Measurements from ENCODE around the gene MCC.

MCC gene

DNA sequence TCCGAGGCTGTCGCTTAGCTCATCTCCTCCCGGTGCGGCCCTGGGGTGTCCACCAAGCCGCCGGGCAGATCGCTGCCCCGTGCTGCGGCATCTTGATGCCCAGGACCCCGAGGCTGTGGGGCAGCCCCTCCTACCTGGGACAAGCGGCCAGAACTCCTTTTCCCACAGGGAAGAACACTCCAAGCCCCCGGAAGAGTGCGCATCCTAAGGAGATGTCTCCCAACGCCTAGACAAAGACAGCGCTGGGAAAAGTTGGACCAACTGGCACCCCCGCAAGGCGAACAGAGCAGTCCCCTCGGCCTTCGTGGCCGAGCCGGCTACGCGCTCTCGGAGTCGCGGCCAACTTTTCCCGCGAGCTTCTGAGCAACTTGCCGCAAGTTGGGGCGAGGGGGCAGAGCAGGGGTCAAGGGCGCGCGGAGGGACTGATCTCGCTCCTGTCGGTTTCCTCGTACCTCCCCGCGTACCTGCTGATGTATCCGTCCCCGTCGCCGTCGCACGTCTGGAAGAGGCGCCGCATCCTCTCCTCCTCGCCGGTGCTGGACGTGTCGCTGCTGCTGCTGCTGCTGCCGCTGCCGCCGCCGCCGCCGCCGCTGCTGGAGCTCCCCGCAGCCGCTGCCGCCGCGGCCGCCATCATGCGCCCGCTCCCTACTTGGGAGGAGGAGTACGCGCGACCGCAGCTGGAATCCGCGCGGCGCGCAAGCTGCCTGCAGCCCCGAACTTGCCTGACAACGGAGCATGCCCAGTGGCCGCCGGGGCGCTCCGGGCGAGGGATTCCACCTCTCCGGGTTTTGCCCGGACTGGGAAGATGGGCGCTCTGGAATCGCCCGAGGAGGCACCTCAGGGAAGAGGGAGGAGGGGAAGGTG, at the start of gene MCC:
Gene MCC (minus strand): TSS at position 673 of the 864 bp plus-strand sequence.
- Histone ChIP-seq H3K4me1 (ENCODE audit: control insufficient read depth in 1 of 2, insufficient read depth in 2 of 2, low read length in 2 of 2) (peaks cover 10 to 12% of the 10 kb centered on the region in 2 donors), H3K4me3 (ENCODE audit: low read depth in 1 of 2, low read length in 2 of 2) (peak within 1 kb of the TSS; percentile 68 to 76), H3K27me3 (ENCODE audit: control insufficient read depth in 1 of 2, insufficient read depth in 2 of 2, low read length in 2 of 2) (peaks cover 16 to 34% of the 10 kb centered on the region in 2 donors), H3K36me3 (ENCODE audit: control insufficient read depth in 1 of 2, insufficient read depth in 2 of 2, low read length in 2 of 2) (no peaks in the 10 kb centered on the region), H3K27ac (ENCODE audit: low read depth, low read length) (no peak within 1 kb of the TSS), H3K9me3 (ENCODE audit: control insufficient read depth in 1 of 2, low read length in 2 of 2) (peaks cover 0 to 6% of the 10 kb centered on the region in 2 donors), H3K9ac (ENCODE audit: low read depth in 1 of 2, low read length in 2 of 2) (peak within 1 kb of the TSS in 1 of 2 donors; percentile 26)

DNA sequence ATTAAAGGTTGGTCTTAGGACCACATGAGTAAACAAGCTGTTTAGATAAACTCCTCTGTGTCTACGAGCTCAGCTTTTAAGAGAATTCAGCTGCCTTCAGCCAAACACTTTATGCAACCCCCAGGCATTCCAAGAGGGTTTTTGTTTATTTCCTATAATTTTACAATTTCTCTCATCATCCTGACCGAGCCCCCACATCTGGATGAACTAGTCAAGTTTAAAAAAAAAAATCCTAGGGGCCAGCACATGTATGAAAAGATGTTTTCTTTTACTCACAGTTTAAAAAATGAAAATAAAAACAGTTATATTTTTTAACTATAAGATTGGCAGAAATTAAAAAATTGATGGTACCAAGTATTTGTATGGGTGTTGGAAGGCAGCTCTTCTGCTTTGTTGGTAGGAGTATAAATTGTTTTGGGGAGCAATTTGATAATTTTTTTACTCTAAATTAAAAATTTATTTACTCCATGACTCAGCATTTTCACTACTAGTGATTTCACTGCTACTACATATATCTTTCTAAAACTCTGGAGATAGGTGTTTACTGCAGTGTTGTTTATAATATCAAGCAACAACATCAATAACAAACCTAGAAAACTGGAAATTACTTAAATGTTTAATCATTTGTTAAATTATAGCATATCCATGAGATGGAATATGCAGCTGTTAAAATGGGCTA, 43.4 kb upstream of the MCC start:
- Histone ChIP-seq H3K4me1 (ENCODE audit: control insufficient read depth in 1 of 2, insufficient read depth in 2 of 2, low read length in 2 of 2) (no peaks in the 10 kb centered on the region), H3K9ac (ENCODE audit: low read depth in 1 of 2, low read length in 2 of 2) (no peak overlapping the region), H3K9me3 (ENCODE audit: control insufficient read depth in 1 of 2, low read length in 2 of 2) (peaks cover 5% of the 10 kb centered on the region in 2 donors), H3K27me3 (ENCODE audit: control insufficient read depth in 1 of 2, insufficient read depth in 2 of 2, low read length in 2 of 2) (no peaks in the 10 kb centered on the region), H3K36me3 (ENCODE audit: control insufficient read depth in 1 of 2, insufficient read depth in 2 of 2, low read length in 2 of 2) (peaks cover 6 to 7% of the 10 kb centered on the region in 2 donors), H3K4me3 (ENCODE audit: low read depth in 1 of 2, low read length in 2 of 2) (no peak overlapping the region), H3K27ac (ENCODE audit: low read depth, low read length) (no peak overlapping the region)

DNA sequence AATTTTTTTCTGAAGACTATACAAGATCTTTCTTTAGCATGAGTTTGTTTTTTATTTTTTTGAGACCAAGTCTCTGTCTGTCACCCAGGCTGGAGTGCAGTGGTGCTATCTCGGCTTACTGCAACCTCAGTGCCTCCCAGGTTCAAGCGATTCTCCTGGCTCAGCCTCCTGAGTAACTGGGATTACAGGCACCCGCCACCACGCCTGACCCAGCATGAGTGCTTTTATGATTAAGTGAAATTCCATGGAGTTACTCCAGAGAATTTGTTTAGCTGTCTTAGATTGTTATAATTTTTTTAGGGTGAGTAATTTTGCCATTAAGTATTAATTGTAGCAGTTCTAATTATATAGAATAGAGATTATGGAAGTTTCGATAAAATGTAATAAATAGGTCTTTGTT, 39.5 kb upstream of the MCC start:
- peaks cover 3% of the 10 kb centered on the region in 2 donors for H3K36me3 ChIP-seq (ENCODE audit: control insufficient read depth in 1 of 2, insufficient read depth in 2 of 2, low read length in 2 of 2)
- peaks cover 5% of the 10 kb centered on the region in 2 donors for H3K9me3 ChIP-seq (ENCODE audit: control insufficient read depth in 1 of 2, low read length in 2 of 2)
- no peaks in the 10 kb centered on the region for H3K27me3 ChIP-seq (ENCODE audit: control insufficient read depth in 1 of 2, insufficient read depth in 2 of 2, low read length in 2 of 2)
- no peak overlapping the region for H3K27ac ChIP-seq (ENCODE audit: low read depth, low read length)
- no peak overlapping the region for H3K4me3 ChIP-seq (ENCODE audit: low read depth in 1 of 2, low read length in 2 of 2)
- H3K4me1 ChIP-seq (ENCODE audit: control insufficient read depth in 1 of 2, insufficient read depth in 2 of 2, low read length in 2 of 2): peaks cover 0 to 4% of the 10 kb centered on the region in 2 donors
- no peak overlapping the region for H3K9ac ChIP-seq (ENCODE audit: low read depth in 1 of 2, low read length in 2 of 2)

DNA sequence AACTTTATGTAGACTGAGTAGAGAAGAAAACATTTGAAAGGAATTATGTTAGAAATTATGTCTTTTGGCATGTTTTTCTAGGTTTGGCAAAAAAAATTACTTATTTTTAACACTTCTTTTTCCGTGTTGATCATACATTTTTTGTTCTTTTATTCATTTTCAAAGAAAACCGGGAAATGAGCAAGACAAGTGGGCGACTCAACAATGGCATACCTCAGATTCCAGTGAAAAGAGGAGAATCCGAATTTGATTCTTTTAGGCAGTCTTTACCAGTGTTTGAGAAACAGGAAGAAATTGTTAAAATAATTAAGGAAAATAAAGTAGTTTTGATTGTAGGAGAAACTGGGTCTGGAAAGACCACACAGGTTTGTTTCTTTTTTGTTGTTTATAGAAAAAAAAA, 38.2 kb upstream of the MCC start:
- H3K36me3 ChIP-seq (ENCODE audit: control insufficient read depth in 1 of 2, insufficient read depth in 2 of 2, low read length in 2 of 2): peaks cover 3% of the 10 kb centered on the region in 2 donors

DNA sequence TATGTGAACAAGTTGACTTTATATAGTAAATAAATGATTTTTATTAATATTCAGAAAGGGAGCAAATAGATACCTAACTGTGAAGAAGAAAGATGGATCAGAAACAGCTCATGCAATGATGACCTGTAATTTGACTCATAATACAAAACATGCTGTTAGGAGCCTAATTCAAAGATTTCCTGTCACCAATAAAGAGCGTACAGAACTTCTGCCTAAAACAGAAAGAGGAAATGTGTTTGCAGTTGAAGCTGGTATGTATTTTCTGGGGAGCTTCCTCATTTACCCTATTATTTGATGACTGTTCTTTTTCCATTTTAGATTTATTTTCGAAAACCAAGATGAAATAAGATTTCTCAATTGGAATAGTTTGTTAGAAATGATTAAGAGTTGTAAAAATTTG, 36.7 kb upstream of the MCC start:
- Histone ChIP-seq H3K27me3 (ENCODE audit: control insufficient read depth in 1 of 2, insufficient read depth in 2 of 2, low read length in 2 of 2) (no peaks in the 10 kb centered on the region), H3K4me1 (ENCODE audit: control insufficient read depth in 1 of 2, insufficient read depth in 2 of 2, low read length in 2 of 2) (peaks cover 0 to 4% of the 10 kb centered on the region in 2 donors), H3K27ac (ENCODE audit: low read depth, low read length) (no peak overlapping the region), H3K9me3 (ENCODE audit: control insufficient read depth in 1 of 2, low read length in 2 of 2) (no peaks in the 10 kb centered on the region), H3K9ac (ENCODE audit: low read depth in 1 of 2, low read length in 2 of 2) (no peak overlapping the region), H3K4me3 (ENCODE audit: low read depth in 1 of 2, low read length in 2 of 2) (no peak overlapping the region), H3K36me3 (ENCODE audit: control insufficient read depth in 1 of 2, insufficient read depth in 2 of 2, low read length in 2 of 2) (peaks cover 5% of the 10 kb centered on the region in 2 donors)

More for the DNA sequence above, 38.2 kb upstream of the MCC start:
- Histone ChIP-seq H3K9ac (ENCODE audit: low read depth in 1 of 2, low read length in 2 of 2) (no peak overlapping the region), H3K27ac (ENCODE audit: low read depth, low read length) (no peak overlapping the region), H3K4me3 (ENCODE audit: low read depth in 1 of 2, low read length in 2 of 2) (no peak overlapping the region), H3K9me3 (ENCODE audit: control insufficient read depth in 1 of 2, low read length in 2 of 2) (peaks cover 5% of the 10 kb centered on the region in 2 donors), H3K27me3 (ENCODE audit: control insufficient read depth in 1 of 2, insufficient read depth in 2 of 2, low read length in 2 of 2) (no peaks in the 10 kb centered on the region), H3K4me1 (ENCODE audit: control insufficient read depth in 1 of 2, insufficient read depth in 2 of 2, low read length in 2 of 2) (peaks cover 0 to 4% of the 10 kb centered on the region in 2 donors)

DNA sequence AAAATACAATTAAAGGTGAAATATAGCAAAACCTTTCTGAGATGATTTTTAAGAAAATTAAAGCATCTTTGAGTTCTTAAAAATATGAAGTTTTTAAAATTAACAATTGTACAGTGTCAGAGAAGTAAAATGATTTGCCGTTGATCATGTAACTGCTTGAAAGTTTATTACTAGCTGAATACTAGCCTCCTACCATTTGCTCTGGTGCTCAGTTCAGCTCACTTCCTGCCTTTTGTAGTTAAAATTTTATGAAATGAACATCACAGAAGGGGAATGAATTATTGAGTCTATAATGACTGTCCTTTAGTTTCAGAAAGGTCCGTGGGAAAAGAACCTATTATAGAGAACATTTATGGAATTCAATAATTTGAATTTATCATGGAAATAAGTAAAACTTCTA, 34.9 kb upstream of the MCC start:
- H3K9me3 ChIP-seq (ENCODE audit: control insufficient read depth in 1 of 2, low read length in 2 of 2): no peaks in the 10 kb centered on the region
- no peak overlapping the region for H3K27ac ChIP-seq (ENCODE audit: low read depth, low read length)
- H3K4me1 ChIP-seq (ENCODE audit: control insufficient read depth in 1 of 2, insufficient read depth in 2 of 2, low read length in 2 of 2): peaks cover 0 to 4% of the 10 kb centered on the region in 2 donors
- H3K9ac ChIP-seq (ENCODE audit: low read depth in 1 of 2, low read length in 2 of 2): no peak overlapping the region
- no peak overlapping the region for H3K4me3 ChIP-seq (ENCODE audit: low read depth in 1 of 2, low read length in 2 of 2)
- no peaks in the 10 kb centered on the region for H3K27me3 ChIP-seq (ENCODE audit: control insufficient read depth in 1 of 2, insufficient read depth in 2 of 2, low read length in 2 of 2)
- peaks cover 5 to 9% of the 10 kb centered on the region in 2 donors for H3K36me3 ChIP-seq (ENCODE audit: control insufficient read depth in 1 of 2, insufficient read depth in 2 of 2, low read length in 2 of 2)

DNA sequence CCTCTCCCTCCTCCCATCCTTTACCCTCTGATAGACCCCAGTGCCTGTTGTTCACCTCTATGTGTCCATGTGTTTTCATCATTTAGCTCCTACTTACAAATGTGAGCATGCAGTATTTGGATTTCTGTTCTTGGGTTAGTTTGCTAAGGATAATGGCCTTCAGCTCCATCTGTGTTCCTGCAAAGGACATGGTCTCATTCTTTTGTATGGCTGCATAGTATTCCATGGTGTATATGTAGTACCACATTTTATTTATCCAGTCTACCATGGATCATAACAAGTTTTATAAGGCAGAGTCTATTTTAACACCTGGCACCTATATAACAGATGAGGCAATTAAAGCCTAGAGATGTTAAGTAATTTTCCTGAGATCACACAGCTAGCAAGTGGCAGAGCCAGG, 32.6 kb upstream of the MCC start:
- Histone ChIP-seq H3K27me3 (ENCODE audit: control insufficient read depth in 1 of 2, insufficient read depth in 2 of 2, low read length in 2 of 2) (no peaks in the 10 kb centered on the region), H3K9ac (ENCODE audit: low read depth in 1 of 2, low read length in 2 of 2) (no peak overlapping the region), H3K4me3 (ENCODE audit: low read depth in 1 of 2, low read length in 2 of 2) (no peak overlapping the region), H3K36me3 (ENCODE audit: control insufficient read depth in 1 of 2, insufficient read depth in 2 of 2, low read length in 2 of 2) (peaks cover 5 to 13% of the 10 kb centered on the region in 2 donors), H3K27ac (ENCODE audit: low read depth, low read length) (no peak overlapping the region), H3K9me3 (ENCODE audit: control insufficient read depth in 1 of 2, low read length in 2 of 2) (no peaks in the 10 kb centered on the region), H3K4me1 (ENCODE audit: control insufficient read depth in 1 of 2, insufficient read depth in 2 of 2, low read length in 2 of 2) (peaks cover 0 to 4% of the 10 kb centered on the region in 2 donors)

DNA sequence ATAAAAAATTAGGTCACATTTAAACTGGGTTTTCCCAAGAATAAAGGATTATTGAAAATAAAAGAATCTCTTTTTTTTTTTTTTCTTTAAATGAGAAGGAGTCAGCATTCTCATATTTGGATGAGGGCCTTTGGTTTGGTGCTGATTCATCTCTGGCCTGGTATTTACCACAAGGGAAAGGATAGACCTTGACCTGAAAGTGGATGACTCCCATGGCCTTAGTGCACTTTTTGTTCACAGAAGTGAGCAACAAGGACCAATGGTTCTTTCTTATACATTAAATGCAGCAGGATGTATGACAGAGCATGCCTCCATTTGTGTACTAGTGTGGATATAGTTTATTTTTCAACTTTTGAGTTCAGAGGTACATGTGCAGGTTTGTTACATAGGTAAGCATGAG, 32.2 kb upstream of the MCC start:
- Histone ChIP-seq H3K36me3 (ENCODE audit: control insufficient read depth in 1 of 2, insufficient read depth in 2 of 2, low read length in 2 of 2) (peaks cover 5 to 13% of the 10 kb centered on the region in 2 donors), H3K27ac (ENCODE audit: low read depth, low read length) (no peak overlapping the region), H3K4me1 (ENCODE audit: control insufficient read depth in 1 of 2, insufficient read depth in 2 of 2, low read length in 2 of 2) (peaks cover 0 to 7% of the 10 kb centered on the region in 2 donors), H3K9me3 (ENCODE audit: control insufficient read depth in 1 of 2, low read length in 2 of 2) (no peaks in the 10 kb centered on the region), H3K27me3 (ENCODE audit: control insufficient read depth in 1 of 2, insufficient read depth in 2 of 2, low read length in 2 of 2) (no peaks in the 10 kb centered on the region), H3K4me3 (ENCODE audit: low read depth in 1 of 2, low read length in 2 of 2) (no peak overlapping the region), H3K9ac (ENCODE audit: low read depth in 1 of 2, low read length in 2 of 2) (no peak overlapping the region)

DNA sequence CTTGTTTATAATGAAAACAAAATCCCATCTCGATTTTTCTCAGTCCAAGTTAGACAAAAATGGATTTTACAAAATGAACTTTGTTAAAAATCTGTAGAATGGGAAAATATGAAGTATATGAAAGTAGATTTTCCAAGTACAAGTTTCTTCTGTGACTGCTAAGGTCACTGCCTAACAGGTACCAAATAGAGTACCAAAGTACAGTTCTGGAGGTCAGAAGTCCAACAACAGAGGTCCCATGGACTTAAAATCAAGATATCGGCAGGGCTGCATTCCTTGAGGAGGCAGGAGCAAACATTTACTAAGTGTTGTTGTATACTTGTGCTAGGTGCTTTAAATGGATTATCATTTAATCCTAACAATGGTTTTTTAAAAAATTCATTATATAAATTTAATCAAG, 31.2 kb upstream of the MCC start:
- no peaks in the 10 kb centered on the region for H3K9me3 ChIP-seq (ENCODE audit: control insufficient read depth in 1 of 2, low read length in 2 of 2)
- H3K27me3 ChIP-seq (ENCODE audit: control insufficient read depth in 1 of 2, insufficient read depth in 2 of 2, low read length in 2 of 2): no peaks in the 10 kb centered on the region
- no peak overlapping the region for H3K27ac ChIP-seq (ENCODE audit: low read depth, low read length)
- H3K4me3 ChIP-seq (ENCODE audit: low read depth in 1 of 2, low read length in 2 of 2): no peak overlapping the region
- peaks cover 5 to 13% of the 10 kb centered on the region in 2 donors for H3K36me3 ChIP-seq (ENCODE audit: control insufficient read depth in 1 of 2, insufficient read depth in 2 of 2, low read length in 2 of 2)
- peaks cover 4 to 12% of the 10 kb centered on the region in 2 donors for H3K4me1 ChIP-seq (ENCODE audit: control insufficient read depth in 1 of 2, insufficient read depth in 2 of 2, low read length in 2 of 2)
- H3K9ac ChIP-seq (ENCODE audit: low read depth in 1 of 2, low read length in 2 of 2): no peak overlapping the region

DNA sequence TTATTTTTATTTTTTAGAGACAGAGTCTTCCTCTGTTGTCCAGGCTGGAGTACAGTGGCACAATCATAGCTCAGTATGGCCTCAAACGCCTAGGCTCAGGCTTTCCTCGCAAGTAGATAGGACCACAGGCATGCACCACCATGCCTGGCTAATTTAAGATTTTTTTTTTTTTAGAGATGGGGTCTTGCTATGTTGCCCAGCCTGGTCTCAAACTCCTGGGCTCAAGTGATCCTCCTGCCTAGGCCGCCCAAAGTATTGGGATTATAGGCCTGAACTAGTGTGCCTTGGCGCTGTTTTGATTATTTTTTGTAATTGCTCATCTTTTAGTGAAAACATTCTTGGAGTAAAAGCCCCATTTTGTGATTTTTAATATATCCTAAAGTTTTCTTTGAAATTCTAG, 30.6 kb upstream of the MCC start:
- Histone ChIP-seq H3K27me3 (ENCODE audit: control insufficient read depth in 1 of 2, insufficient read depth in 2 of 2, low read length in 2 of 2) (no peaks in the 10 kb centered on the region), H3K36me3 (ENCODE audit: control insufficient read depth in 1 of 2, insufficient read depth in 2 of 2, low read length in 2 of 2) (peaks cover 5 to 13% of the 10 kb centered on the region in 2 donors), H3K27ac (ENCODE audit: low read depth, low read length) (no peak overlapping the region), H3K9me3 (ENCODE audit: control insufficient read depth in 1 of 2, low read length in 2 of 2) (no peaks in the 10 kb centered on the region), H3K4me1 (ENCODE audit: control insufficient read depth in 1 of 2, insufficient read depth in 2 of 2, low read length in 2 of 2) (peaks cover 8 to 11% of the 10 kb centered on the region in 2 donors), H3K4me3 (ENCODE audit: low read depth in 1 of 2, low read length in 2 of 2) (no peak overlapping the region), H3K9ac (ENCODE audit: low read depth in 1 of 2, low read length in 2 of 2) (no peak overlapping the region)

All from duodenal mucosa (tissue), 2 donors.